Mesothelial cell of epicardium (in vitro differentiated cells): Measurements from ENCODE around the gene CTSW. TPM values are rescaled to one million over a fixed set of nuclear protein-coding genes. Genes with fewer than 3 reads are reported as not detected.

Experiments used
- DNase-seq, 2 experiments: peaks; one replicate each; pipeline ENCODE4 v3.0.0; 2021; ENCODE audit warnings: low spot score in 2 of 2; ENCODE audit not compliant: unreplicated experiment in 2 of 2
- H3K27ac Mint-ChIP-seq: 2 replicates; pipeline ENCODE4 v1.8.0; 2021; ENCODE audit warnings: mixed read lengths
- H3K27me3 Mint-ChIP-seq: 2 replicates; pipeline ENCODE4 v1.8.0; 2021; ENCODE audit warnings: low read depth, mixed read lengths
- H3K36me3 Mint-ChIP-seq: 2 replicates; pipeline ENCODE4 v1.8.0; 2021; ENCODE audit warnings: mixed read lengths
- H3K4me1 Mint-ChIP-seq: 2 replicates; pipeline ENCODE4 v1.8.0; 2021; ENCODE audit warnings: mixed read lengths
- H3K4me3 Mint-ChIP-seq: 2 replicates; pipeline ENCODE4 v1.8.0; 2021; ENCODE audit warnings: mild to moderate bottlenecking, moderate library complexity, mixed read lengths
- H3K9me3 Mint-ChIP-seq: 2 replicates; pipeline ENCODE4 v1.8.0; 2021; ENCODE audit warnings: mixed read lengths
- CTCF ChIP-seq: fragments of 200-600 bp; sonication (generic); IDR thresholded peaks from one replicate; pipeline ENCODE4 v1.5.0; 2021; ENCODE audit warnings: antibody characterized with exemption; ENCODE audit not compliant: unreplicated experiment
- total RNA-seq: library from RNA; stranded (reverse); gene quantifications from 3 replicates; pipeline ENCODE4 v1.2.1, GENCODE V29; 2021

Gene CTSW
- total RNA-seq, 1 donor from 2014 or later, result not detected

GRCh38 chr11:65896034-65896999 is 16.7 kb downstream of the CTSW start:
- Mint-ChIP-seq H3K27ac (no peak overlapping the region), H3K4me1 (peaks cover 13% of the 10 kb centered on the region), H3K9me3 (no peaks in the 10 kb centered on the region), H3K4me3 (no peak overlapping the region), H3K27me3 (peaks cover 63% of the 10 kb centered on the region), H3K36me3 (no peaks in the 10 kb centered on the region)
- TF ChIP-seq CTCF, result no peak
- no peak for DNase-seq

- no peak for TF ChIP-seq CTCF
- peaks cover 70% of the 10 kb centered on the region for H3K27me3 Mint-ChIP-seq
- no peak overlapping the region for H3K4me3 Mint-ChIP-seq
- H3K9me3 Mint-ChIP-seq, result no peaks in the 10 kb centered on the region
- H3K36me3 Mint-ChIP-seq, result no peaks in the 10 kb centered on the region
- DNase-seq, result no peak
- peaks cover 11% of the 10 kb centered on the region for H3K4me1 Mint-ChIP-seq
- no peak overlapping the region for H3K27ac Mint-ChIP-seq
Observed at GRCh38 chr11:65897020-65897471, 17.4 kb downstream of the CTSW start.

- no peak for TF ChIP-seq CTCF
- no peaks in the 10 kb centered on the region for H3K36me3 Mint-ChIP-seq
- peak overlapping the region; percentile 62 for H3K4me3 Mint-ChIP-seq
- H3K27me3 Mint-ChIP-seq, result peaks cover 81% of the 10 kb centered on the region
- peaks cover 3% of the 10 kb centered on the region for H3K4me1 Mint-ChIP-seq
- peak overlapping the region; percentile 53 for H3K27ac Mint-ChIP-seq
- DNase-seq, result no peak
- no peaks in the 10 kb centered on the region for H3K9me3 Mint-ChIP-seq
Observed at GRCh38 chr11:65898656-65899355, 19.2 kb downstream of the CTSW start.

- no peak for DNase-seq
- no peak overlapping the region for H3K27ac Mint-ChIP-seq
- peaks cover 85% of the 10 kb centered on the region for H3K27me3 Mint-ChIP-seq
Observed at GRCh38 chr11:65899356-65900124, 19.9 kb downstream of the CTSW start.

More at GRCh38 chr11:65899356-65900124, 19.9 kb downstream of the CTSW start:
- no peak for TF ChIP-seq CTCF
- Mint-ChIP-seq H3K36me3 (no peaks in the 10 kb centered on the region), H3K4me1 (peaks cover 3% of the 10 kb centered on the region), H3K4me3 (peak overlapping the region; percentile 50), H3K9me3 (no peaks in the 10 kb centered on the region)
